HG03039 (cell line): ENCODE results near the gene ZNF497.
A peak's percentile ranks its signal among the peaks of the same experiment; 100 is the strongest.
"Not testable (repeated sequence)": the region's sequence is repeated elsewhere in the genome, so short reads cannot be mapped to it uniquely, and the experiment has no call there.

ENCODE experiments used
- ATAC-seq: cut with Tn5 transposase; IDR thresholded peaks from one replicate; pipeline ENCODE4 v1.9.1; 2021; ENCODE audit warnings: mild to moderate bottlenecking, moderate library complexity; ENCODE audit not compliant: unreplicated experiment

Gene ZNF497

GRCh38 chr19:58394821-58395219, 32.3 kb upstream of the ZNF497 start:
- no peak for ATAC-seq

GRCh38 chr19:58393725-58394033, 31.1 kb upstream of the ZNF497 start:
- no peak for ATAC-seq

- no peak for ATAC-seq
These were observed 30.6 kb upstream of the ZNF497 start for GRCh38 chr19:58392945-58393724.

- ATAC-seq = no peak
These were observed 25.6 kb upstream of the ZNF497 start for GRCh38 chr19:58388175-58388526.

- ATAC-seq = no peak
These were observed 25.0 kb upstream of the ZNF497 start for GRCh38 chr19:58387338-58388174.

GRCh38 chr19:58386576-58387337, 24.2 kb upstream of the ZNF497 start, which contains the start of gene RPS5:
RPS5 (plus strand) TSS chr19:58387269; CDS start chr19:58388138, 869 bp downstream.
- ATAC-seq = peak; percentile 81

GRCh38 chr19:58385891-58386575, 23.5 kb upstream of the ZNF497 start:
- peak; percentile 1 for ATAC-seq

GRCh38 chr19:58385313-58385890, 22.9 kb upstream of the ZNF497 start:
- ATAC-seq = no peak

- no peak for ATAC-seq
These were observed 20.5 kb upstream of the ZNF497 start for GRCh38 chr19:58382997-58383603.

GRCh38 chr19:58381460-58382212, 19.1 kb upstream of the ZNF497 start:
- no peak for ATAC-seq

- ATAC-seq = peak; percentile 71
These were observed 18.3 kb upstream of the ZNF497 start, which contains the start of gene ZNF837 for GRCh38 chr19:58380662-58381459. ZNF837 (minus strand) TSS chr19:58381030; CDS start chr19:58369332, 11,698 bp downstream.

GRCh38 chr19:58380037-58380661, 17.6 kb upstream of the ZNF497 start:
- ATAC-seq = no peak

- ATAC-seq = no peak
These were observed 16.7 kb upstream of the ZNF497 start for GRCh38 chr19:58379246-58379645.

- ATAC-seq = not testable (repeated sequence)
These were observed 14.2 kb upstream of the ZNF497 start for GRCh38 chr19:58376724-58377123.

- ATAC-seq = no peak
These were observed 11.6 kb upstream of the ZNF497 start for GRCh38 chr19:58374200-58374599.

- ATAC-seq = no peak
These were observed 10.0 kb upstream of the ZNF497 start for GRCh38 chr19:58372311-58373133.
